ENCODE measurements around the gene ZFP64. TPM values are rescaled to one million over a fixed set of nuclear protein-coding genes. Genes with fewer than 3 reads are reported as not detected.

Gene ZFP64
- total RNA-seq (2022): 22.6 and 25.6 TPM in 2 replicates
- percentile 60 among the genes with signal in this experiment for Bru-seq, nascent RNA
- percentile 55 among the genes with signal in this experiment for BruChase-seq, experiment 1, labeled RNA remaining after a 6-hour chase
- percentile 61 among the genes with signal in this experiment for BruChase-seq, experiment 2, labeled RNA remaining after a 2-hour chase
- long read RNA-seq, transcript ZFP64-201 (6 exons, 3,264 nt): major isoform, 9 of 21 reads
- long read RNA-seq, partial matches to known transcripts: 1 of 21 reads
- long read RNA-seq, other reads (novel, unspliced or antisense): 8 of 21 reads

DNA sequence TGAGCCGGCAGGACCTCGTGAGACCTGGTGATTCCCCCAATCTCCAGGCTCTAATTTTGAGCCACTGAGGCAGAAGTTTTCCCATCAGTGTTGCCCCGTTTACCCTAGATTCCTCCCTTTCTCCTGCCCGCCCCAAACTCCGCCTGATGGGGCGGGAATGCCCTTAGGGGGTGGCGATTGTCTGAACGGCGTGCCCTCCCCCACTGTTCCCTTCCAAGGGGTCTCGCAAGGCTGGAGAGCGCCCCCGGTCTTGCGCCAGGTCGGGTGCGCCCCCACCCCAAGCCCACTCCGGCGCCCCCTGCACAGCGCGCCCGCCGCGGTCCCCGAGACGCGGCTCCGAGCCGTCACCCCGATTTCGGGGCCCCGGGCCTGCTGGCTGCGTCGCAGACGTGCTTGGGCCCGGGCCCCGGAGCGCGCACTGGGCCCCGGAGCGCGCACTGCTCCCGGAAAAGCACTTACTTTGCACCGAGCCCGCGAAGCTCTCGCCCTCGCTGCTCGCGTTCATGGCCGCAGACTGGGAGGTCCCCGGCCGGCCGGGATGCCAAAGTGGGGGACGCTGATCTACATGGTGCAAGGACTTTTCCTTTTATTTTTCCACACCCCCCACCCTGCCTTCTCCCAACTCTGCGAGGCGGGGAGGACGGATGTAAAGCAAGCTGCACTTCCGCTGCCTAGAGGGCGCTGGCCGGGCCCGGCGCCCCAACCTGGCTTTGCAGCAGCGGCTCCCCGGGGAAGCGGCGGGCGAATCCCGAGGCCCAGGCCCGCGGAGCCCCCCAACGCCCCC lies at the start of gene ZFP64:
ZFP64 (minus strand) TSS at position 648 of the 784 bp plus-strand sequence; CDS start at position 505, 143 bp downstream.
- TF ChIP-seq CTCF (IDR thresholded peaks at IDR 0.05; ENCODE audit: unreplicated experiment): peak; percentile 80
- DNase-seq: peak; percentile 88
- CTCF ChIA-PET: interaction anchor here (0.7 to 1.1 kb wide), 7 partner anchors 10 to 184 kb away, joined by 3 to 5 read pairs (median 4); no protein-coding TSS in a partner anchor
- Mint-ChIP-seq H3K27ac (ENCODE audit: unreplicated experiment) (peak within 1 kb of the TSS; percentile 84), H3K9me3 (ENCODE audit: low read depth, unreplicated experiment) (no peaks in the 10 kb centered on the region), H3K27me3 (ENCODE audit: unreplicated experiment) (no peaks in the 10 kb centered on the region), H3K4me1 (ENCODE audit: low read depth, unreplicated experiment) (peaks cover 11% of the 10 kb centered on the region), H3K36me3 (ENCODE audit: insufficient read depth, unreplicated experiment) (peaks cover 39% of the 10 kb centered on the region), H3K4me3 (ENCODE audit: low read depth, unreplicated experiment) (peak within 1 kb of the TSS; percentile 97)
- intact Hi-C loops (cut with micrococcal nuclease; ENCODE audit: unreplicated experiment): no loop called here
- no TSS peak for BruUV-seq (replicated peaks)

DNA sequence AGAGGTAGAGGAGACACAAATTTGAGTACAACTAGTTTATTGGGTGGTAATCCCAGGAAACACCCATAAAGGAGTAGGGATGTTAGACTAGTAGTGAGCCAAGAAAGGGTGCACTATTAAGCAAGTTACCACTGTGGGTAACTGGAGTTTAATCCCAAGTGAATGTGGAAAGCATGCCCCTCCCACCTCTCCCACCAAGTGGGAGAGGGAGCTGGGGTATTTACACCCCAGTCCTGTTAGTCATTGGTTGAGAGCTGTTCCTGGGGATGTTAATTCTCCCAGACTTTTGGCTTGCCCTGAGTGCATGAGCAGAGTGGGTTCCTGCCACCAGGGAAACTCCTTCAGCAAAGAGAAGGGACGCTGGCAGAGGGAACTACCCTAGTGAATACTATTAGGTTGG lies 49.2 kb upstream of the ZFP64 start:
- Mint-ChIP-seq H3K4me3 (ENCODE audit: low read depth, unreplicated experiment) (no peak overlapping the region), H3K4me1 (ENCODE audit: low read depth, unreplicated experiment) (no peaks in the 10 kb centered on the region), H3K27ac (ENCODE audit: unreplicated experiment) (no peak overlapping the region), H3K27me3 (ENCODE audit: unreplicated experiment) (no peaks in the 10 kb centered on the region), H3K36me3 (ENCODE audit: insufficient read depth, unreplicated experiment) (no peaks in the 10 kb centered on the region), H3K9me3 (ENCODE audit: low read depth, unreplicated experiment) (no peaks in the 10 kb centered on the region)
- TF ChIP-seq CTCF (IDR thresholded peaks at IDR 0.05; ENCODE audit: unreplicated experiment): no peak
- no peak for DNase-seq
- BruUV-seq (replicated peaks): no TSS peak
- intact Hi-C loops (cut with micrococcal nuclease; ENCODE audit: unreplicated experiment): loop anchor here (5.0 kb wide), 1 partner anchor 1306 kb away; no protein-coding TSS in a partner anchor
- CTCF ChIA-PET: interaction anchor here (0.7 to 1.4 kb wide), 2 partner anchors 9 to 1124 kb away, joined by 3 to 4 read pairs; no protein-coding TSS in a partner anchor

GRCh38 chr20:52239102-52239501 lies 47.5 kb upstream of the ZFP64 start:
- Mint-ChIP-seq H3K36me3 (ENCODE audit: insufficient read depth, unreplicated experiment) (no peaks in the 10 kb centered on the region), H3K4me1 (ENCODE audit: low read depth, unreplicated experiment) (no peaks in the 10 kb centered on the region), H3K27me3 (ENCODE audit: unreplicated experiment) (no peaks in the 10 kb centered on the region), H3K27ac (ENCODE audit: unreplicated experiment) (no peak overlapping the region), H3K9me3 (ENCODE audit: low read depth, unreplicated experiment) (peaks cover 3% of the 10 kb centered on the region), H3K4me3 (ENCODE audit: low read depth, unreplicated experiment) (no peak overlapping the region)
- intact Hi-C loops (cut with micrococcal nuclease; ENCODE audit: unreplicated experiment): no loop called here
- TF ChIP-seq CTCF (IDR thresholded peaks at IDR 0.05; ENCODE audit: unreplicated experiment): no peak
- CTCF ChIA-PET: no interaction called here
- no TSS peak for BruUV-seq (replicated peaks)
- DNase-seq: no peak

DNA sequence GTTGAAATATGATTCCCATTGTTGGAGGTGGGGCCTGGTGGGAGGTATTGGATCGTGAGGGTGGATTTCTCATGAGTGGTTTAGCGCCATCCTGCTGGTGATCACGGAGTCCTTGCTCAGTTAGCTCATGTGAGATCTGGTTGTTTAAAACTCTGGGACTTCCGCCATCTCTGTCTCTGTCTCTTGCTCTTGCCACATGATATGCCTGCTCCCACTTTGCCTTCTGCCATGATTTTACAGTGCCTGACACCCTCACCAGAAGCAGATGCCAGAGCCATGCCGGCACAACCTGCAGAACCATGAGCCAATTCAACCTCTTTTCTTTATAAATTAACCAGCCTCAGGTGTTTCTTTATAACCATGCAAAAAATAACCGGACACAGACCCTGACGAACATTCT lies 44.7 kb upstream of the ZFP64 start:
- BruUV-seq (replicated peaks): no TSS peak
- CTCF ChIA-PET: no interaction called here
- no peaks in the 10 kb centered on the region for H3K36me3 Mint-ChIP-seq (ENCODE audit: insufficient read depth, unreplicated experiment)
- no peak overlapping the region for H3K4me3 Mint-ChIP-seq (ENCODE audit: low read depth, unreplicated experiment)
- DNase-seq: no peak
- no peaks in the 10 kb centered on the region for H3K27me3 Mint-ChIP-seq (ENCODE audit: unreplicated experiment)
- no peak overlapping the region for H3K27ac Mint-ChIP-seq (ENCODE audit: unreplicated experiment)
- H3K9me3 Mint-ChIP-seq (ENCODE audit: low read depth, unreplicated experiment): peaks cover 3% of the 10 kb centered on the region
- peaks cover 6% of the 10 kb centered on the region for H3K4me1 Mint-ChIP-seq (ENCODE audit: low read depth, unreplicated experiment)
- intact Hi-C loops (cut with micrococcal nuclease; ENCODE audit: unreplicated experiment): no loop called here
- TF ChIP-seq CTCF (IDR thresholded peaks at IDR 0.05; ENCODE audit: unreplicated experiment): no peak
